HG02678 (cell line): Measurements from ENCODE around the gene CLASRP.
"Not testable (repeated sequence)": the region's sequence is repeated elsewhere in the genome, so short reads cannot be mapped to it uniquely, and the experiment has no call there.

Source experiments
- ATAC-seq: cut with Tn5 transposase; IDR thresholded peaks from one replicate; pipeline ENCODE4 v1.9.1; 2021; ENCODE audit warnings: mild to moderate bottlenecking, moderate library complexity; ENCODE audit not compliant: unreplicated experiment

The CLASRP gene, protein sequence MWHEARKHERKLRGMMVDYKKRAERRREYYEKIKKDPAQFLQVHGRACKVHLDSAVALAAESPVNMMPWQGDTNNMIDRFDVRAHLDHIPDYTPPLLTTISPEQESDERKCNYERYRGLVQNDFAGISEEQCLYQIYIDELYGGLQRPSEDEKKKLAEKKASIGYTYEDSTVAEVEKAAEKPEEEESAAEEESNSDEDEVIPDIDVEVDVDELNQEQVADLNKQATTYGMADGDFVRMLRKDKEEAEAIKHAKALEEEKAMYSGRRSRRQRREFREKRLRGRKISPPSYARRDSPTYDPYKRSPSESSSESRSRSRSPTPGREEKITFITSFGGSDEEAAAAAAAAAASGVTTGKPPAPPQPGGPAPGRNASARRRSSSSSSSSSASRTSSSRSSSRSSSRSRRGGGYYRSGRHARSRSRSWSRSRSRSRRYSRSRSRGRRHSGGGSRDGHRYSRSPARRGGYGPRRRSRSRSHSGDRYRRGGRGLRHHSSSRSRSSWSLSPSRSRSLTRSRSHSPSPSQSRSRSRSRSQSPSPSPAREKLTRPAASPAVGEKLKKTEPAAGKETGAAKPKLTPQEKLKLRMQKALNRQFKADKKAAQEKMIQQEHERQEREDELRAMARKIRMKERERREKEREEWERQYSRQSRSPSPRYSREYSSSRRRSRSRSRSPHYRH

GRCh38 chr19:45038931-45039893 is at the start of gene CLASRP:
Gene CLASRP, plus strand, starts transcription at chr19:45039045. Its CDS starts 1,168 bp downstream, at chr19:45040213.
- ATAC-seq, result peak; percentile 82

DNA sequence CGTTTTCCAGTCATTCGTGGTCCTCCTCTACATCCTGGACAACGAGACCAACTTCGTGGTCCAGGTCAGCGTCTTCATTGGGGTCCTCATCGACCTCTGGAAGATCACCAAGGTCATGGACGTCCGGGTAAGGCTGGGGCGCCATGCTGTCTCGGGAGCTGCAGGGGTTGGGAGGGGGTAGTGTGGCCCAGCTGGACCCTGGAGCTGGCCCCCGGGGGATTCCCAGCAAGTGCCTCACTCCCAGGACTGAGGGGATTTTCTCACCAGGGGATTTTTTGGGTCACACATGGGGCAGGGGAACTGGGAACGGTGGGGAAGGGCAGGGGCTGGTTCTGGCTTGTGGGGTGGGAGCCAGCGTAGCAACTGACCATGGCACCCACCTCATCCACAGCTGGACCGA is 48.4 kb upstream of the CLASRP start:
- ATAC-seq, result no peak

GRCh38 chr19:44990966-44991365 is 47.9 kb upstream of the CLASRP start:
- no peak for ATAC-seq

GRCh38 chr19:44992336-44993163 is 46.3 kb upstream of the CLASRP start:
- ATAC-seq, result no peak

DNA sequence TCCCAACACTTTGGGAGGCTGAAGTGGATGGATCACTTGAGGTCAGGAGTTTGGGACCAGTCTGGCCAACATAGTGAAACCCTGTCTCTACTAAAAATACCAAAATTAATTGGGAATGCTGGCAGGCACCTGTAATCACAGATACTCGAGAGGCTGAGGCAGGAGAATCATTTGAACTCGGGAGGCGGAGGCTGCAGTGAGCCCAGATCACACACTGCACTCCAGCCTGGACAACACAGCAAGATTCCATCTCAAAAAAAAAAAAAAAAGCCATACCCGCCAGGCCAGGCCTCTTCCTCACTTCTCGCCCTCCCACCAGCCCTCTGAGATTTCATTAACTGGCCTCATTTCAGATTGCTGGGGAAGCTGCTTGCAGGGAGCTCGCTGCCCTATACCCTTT is 45.3 kb upstream of the CLASRP start:
- ATAC-seq, result no peak

- ATAC-seq, result no peak
Measured at GRCh38 chr19:44993926-44994537, 44.8 kb upstream of the CLASRP start.

- no peak for ATAC-seq
Measured at GRCh38 chr19:44998025-44998424, 40.8 kb upstream of the CLASRP start.

DNA sequence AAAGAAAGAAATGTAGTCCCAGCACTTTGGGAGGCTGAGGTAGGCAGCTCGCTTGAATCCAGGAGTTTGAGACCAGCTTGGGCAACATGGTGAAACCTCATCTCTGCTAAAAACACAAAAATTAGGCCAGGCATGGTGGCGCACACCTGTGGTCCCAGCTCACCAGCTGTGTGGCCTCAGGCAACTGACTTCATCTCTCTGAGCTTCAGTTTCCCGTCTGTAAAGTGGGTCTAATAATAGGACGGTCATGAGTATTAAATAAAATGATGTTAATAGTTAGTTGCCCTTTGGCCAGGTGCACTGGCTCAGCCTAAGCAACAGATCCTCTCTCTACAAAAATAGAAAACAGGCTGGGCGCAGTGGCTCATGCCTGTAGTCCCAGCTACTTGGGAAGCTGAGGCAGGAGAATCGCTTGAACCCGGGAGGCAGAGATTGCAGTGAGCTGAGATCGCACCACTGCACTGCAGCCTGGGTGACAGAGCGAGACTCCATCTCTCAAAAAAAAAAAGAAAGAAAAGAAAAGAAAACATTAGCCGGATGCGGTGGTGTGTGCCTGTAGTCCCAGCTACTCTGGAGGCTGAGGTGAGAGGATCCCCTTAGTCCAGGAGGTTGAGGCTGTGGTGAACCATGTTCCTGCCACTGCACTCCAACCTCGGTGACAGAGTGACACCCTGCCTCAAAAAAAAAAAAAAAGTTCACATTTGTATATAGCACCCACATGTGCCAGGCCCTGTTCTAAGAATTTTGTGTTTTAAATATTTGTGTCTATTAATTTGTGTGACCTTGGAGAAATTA is 39.5 kb upstream of the CLASRP start:
- ATAC-seq, result not testable (repeated sequence)

DNA sequence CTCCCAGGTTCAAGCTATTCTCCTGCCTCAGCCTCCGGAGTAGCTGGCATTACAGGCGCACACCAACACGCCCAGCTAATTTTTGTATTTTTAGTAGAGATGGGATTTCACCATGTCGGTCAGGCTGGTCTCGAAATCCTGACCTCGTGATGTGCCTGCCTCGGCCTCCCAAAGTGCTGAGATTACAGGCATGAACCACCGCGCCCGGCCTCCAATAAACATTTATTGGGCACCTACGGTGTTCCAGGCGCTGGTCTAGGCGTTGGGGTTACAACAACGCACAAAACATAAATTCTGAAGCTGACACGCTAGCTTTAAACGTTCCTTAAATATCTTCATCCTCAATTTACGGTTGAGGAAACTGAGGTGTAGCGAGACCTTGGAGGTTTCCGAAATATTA is 38.2 kb upstream of the CLASRP start:
- ATAC-seq, result not testable (repeated sequence)

DNA sequence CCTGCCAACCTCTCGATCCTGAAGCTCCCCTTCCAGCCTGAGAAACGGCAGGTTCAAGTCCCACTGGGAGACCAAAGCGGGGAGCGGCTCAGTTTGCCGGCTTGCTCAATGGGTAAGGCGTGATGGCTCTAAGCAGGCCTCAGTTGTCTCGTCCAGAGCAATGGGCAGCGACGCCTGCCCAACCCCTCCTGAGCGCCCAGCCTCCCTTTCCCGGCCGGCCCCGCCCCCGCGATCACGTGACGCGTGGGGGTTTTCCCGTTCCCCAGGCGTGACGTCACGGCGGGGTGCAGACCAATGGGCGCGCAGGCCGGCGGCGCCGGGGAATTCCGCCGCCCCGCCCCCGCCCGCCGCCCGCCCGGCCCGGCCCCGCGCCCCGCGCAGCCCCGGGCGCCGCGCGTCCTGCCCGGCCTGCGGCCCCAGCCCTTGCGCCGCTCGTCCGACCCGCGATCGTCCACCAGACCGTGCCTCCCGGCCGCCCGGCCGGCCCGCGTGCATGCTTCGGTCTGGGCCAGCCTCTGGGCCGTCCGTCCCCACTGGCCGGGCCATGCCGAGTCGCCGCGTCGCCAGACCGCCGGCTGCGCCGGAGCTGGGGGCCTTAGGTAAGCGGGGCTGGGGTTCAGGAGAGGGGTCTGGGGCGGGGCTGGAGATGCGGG is 37.6 kb upstream of the CLASRP start, which contains the start of gene RELB:
Gene RELB, plus strand, starts transcription at position 378 of the 653 bp plus-strand sequence. Its CDS starts 116 bp downstream, at position 494.
- ATAC-seq, result peak; percentile 59

DNA sequence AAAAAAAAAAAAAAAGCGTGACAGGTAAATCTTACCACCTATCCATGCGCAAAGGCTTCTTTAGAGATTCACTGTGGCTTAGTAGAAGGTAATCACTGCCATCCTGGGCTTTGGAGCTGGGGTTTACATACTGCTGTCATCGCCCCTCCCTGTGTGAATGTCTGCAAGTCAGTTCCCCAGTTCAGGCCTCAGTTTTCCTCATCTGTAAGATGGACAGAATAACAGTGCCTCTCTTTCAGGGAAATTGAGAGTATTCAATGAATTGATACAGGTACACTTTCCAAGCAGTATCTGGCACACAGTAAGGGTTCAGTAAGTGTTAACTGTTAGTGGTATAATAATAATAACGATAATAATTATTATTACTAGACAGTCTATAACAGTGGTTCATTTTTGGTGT is 35.4 kb upstream of the CLASRP start:
- ATAC-seq, result no peak

- no peak for ATAC-seq
Measured at GRCh38 chr19:45005787-45006186, 33.1 kb upstream of the CLASRP start.

DNA sequence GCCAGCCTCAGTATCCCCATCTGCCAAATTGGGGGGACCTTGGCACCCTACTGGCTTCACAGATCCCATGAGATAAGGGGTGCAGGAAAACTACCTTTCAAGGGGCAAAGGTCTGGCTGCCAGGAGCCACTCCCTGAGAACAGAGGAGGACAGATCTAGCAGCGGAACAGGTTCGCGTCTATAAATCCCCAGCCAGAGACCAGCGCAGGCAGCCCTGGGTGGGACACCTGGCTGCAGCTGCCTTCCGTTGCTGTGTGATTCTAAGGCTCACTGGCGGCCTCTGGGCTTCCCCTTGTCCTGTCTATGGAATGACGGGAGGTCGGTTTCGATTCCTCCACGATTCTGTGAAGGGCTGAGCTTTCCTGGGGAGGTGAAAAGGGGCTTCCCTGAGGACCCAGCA is 30.3 kb upstream of the CLASRP start:
- no peak for ATAC-seq

GRCh38 chr19:45009625-45010255 is 29.1 kb upstream of the CLASRP start:
- no peak for ATAC-seq

DNA sequence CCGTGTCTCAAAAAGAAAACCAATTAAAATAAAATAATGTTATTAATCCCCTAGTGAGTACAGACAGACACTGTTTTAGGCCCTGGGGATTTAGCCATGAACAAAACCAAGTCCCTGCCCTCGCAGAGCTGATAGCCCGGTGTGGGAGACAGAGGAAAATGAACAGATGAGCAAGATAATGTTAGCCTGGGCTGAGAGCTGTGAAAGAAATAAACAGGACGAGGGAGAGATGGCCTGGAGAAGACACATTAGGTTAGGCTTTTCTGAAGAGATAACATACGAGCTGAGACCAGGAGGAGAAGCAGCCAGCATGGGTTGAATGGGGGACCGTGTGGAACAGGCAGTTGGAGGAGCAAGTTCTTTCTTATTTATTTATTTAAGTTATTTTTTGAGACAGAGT is 28.5 kb upstream of the CLASRP start:
- no peak for ATAC-seq

GRCh38 chr19:45011959-45012358 is 26.9 kb upstream of the CLASRP start:
- ATAC-seq, result no peak

- ATAC-seq, result peak; percentile 83
Measured at GRCh38 chr19:45016388-45017314, 22.2 kb upstream of the CLASRP start.
